ENCODE measurements around the gene KIAA0319L.
A peak's percentile ranks its signal among the peaks of the same experiment; 100 is the strongest.

Gene KIAA0319L

GRCh38 chr1:35557118-35557610 lies at the start of gene KIAA0319L:
KIAA0319L (minus strand) TSS chr1:35557403; CDS start chr1:35554491, 2,912 bp downstream.
- no peak for TF ChIP-seq CTCF (IDR thresholded peaks at IDR 0.05)
- TF ChIP-seq ZFX (IDR thresholded peaks at IDR 0.05; ENCODE audit: borderline replicate concordance), result no peak
- peak within 1 kb of the TSS; percentile 90 for H3K27ac ChIP-seq

DNA sequence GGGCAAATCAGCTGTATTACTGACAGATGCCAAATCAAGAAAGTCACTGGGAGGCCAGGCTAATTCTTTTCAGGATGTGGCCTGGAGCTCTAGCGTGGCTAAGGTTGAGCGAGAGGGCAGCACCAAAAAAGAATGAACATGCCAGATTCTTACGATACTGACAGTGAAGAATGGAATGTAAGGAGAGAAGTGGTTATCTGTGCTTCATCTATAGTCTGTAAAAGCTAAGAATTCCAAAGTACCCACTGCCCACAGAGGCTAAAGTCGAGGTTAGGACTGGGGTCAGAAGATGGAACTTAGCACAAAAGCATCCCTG lies 48.6 kb upstream of the KIAA0319L start:
- TF ChIP-seq CTCF (IDR thresholded peaks at IDR 0.05) (no peak), ZFX (IDR thresholded peaks at IDR 0.05; ENCODE audit: borderline replicate concordance) (no peak)
- H3K27ac ChIP-seq, result no peak overlapping the region

- H3K27ac ChIP-seq, result no peak overlapping the region
Measured at GRCh38 chr1:35605071-35605866, 48.1 kb upstream of the KIAA0319L start.

DNA sequence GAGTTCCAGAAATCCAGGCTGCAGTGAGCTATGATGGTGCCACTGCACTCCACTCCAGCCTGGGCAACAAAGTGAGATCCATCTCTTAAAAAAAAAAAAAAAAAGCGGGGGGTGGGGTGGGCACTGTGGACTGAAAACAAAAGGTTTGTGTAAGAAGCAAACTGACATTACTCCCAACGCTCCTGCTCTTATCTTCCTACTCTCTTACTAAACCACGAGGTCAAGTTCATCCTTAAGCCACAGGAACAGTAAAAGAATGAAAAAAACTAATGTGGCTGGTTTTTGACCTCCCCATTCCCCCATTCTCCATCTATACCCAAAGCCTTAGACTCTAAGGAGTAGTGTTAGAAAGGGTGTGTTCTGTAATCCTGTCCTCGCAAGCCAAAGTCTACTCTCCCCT lies 46.7 kb upstream of the KIAA0319L start:
- no peak overlapping the region for H3K27ac ChIP-seq
- TF ChIP-seq ZFX (IDR thresholded peaks at IDR 0.05; ENCODE audit: borderline replicate concordance) (no peak), CTCF (IDR thresholded peaks at IDR 0.05) (no peak)

More at GRCh38 chr1:35605071-35605866, 48.1 kb upstream of the KIAA0319L start:
- TF ChIP-seq ZFX (IDR thresholded peaks at IDR 0.05; ENCODE audit: borderline replicate concordance) (no peak), CTCF (IDR thresholded peaks at IDR 0.05) (no peak)

- H3K27ac ChIP-seq, result no peak overlapping the region
- no peak for TF ChIP-seq ZFX (IDR thresholded peaks at IDR 0.05; ENCODE audit: borderline replicate concordance)
Measured at GRCh38 chr1:35603468-35603867, 46.3 kb upstream of the KIAA0319L start.

DNA sequence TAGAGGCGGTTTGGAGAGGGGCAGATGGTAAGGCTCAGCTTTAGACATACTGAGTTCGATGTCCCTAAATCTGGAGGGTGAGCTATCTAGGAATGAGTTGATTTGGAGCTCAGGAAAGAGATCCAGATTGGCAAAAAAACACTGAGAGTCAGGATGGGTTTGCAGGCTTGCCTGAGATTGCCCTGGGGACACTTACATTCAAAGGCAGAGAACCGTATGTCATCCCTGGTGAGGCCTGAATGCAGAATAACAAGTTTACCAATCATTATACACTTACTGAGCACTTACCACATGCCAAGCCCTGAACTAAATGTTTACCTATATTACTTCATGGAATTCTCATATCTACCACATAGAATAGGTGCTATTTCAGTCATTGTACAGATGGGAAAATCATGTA lies 43.4 kb upstream of the KIAA0319L start:
- TF ChIP-seq ZFX (IDR thresholded peaks at IDR 0.05; ENCODE audit: borderline replicate concordance) (no peak), CTCF (IDR thresholded peaks at IDR 0.05) (no peak)
- H3K27ac ChIP-seq, result peak overlapping the region; percentile 85

- TF ChIP-seq ZFX (IDR thresholded peaks at IDR 0.05; ENCODE audit: borderline replicate concordance), result no peak
- H3K27ac ChIP-seq, result peak overlapping the region; percentile 85
Measured at GRCh38 chr1:35599411-35599810, 42.2 kb upstream of the KIAA0319L start.

GRCh38 chr1:35598895-35599294 lies 41.7 kb upstream of the KIAA0319L start:
- H3K27ac ChIP-seq, result peak overlapping the region; percentile 85
- TF ChIP-seq CTCF (IDR thresholded peaks at IDR 0.05) (no peak), ZFX (IDR thresholded peaks at IDR 0.05; ENCODE audit: borderline replicate concordance) (no peak)

All from 22Rv1 (cell line).